RWPE2 (cell line): Measurements from ENCODE around the gene RNU6-7.

Experiments
- ATAC-seq: fragments of 200-7000 bp; cut with Tn5 transposase; 3 replicates; pipeline ENCODE4 v1.9.1; 2021; ENCODE audit warnings: low read depth
- DNase-seq: peaks from one replicate; pipeline ENCODE4 v3.0.0-alpha.2; 2020; ENCODE audit warnings: low spot score
- H3K27ac ChIP-seq: fragments of 450-650 bp; 2 replicates; pipeline ENCODE4 v1.5.1; 2017; ENCODE audit warnings: mild to moderate bottlenecking; ENCODE audit not compliant: poor library complexity, severe bottlenecking
- H3K27me3 ChIP-seq: fragments of 250-450 bp; sonication (Bioruptor Pico); 2 replicates; pipeline ENCODE4 v1.5.1; 2021; ENCODE audit warnings: mild to moderate bottlenecking, moderate library complexity; ENCODE audit not compliant: insufficient read depth, poor library complexity, severe bottlenecking
- H3K36me3 ChIP-seq: fragments of 250-450 bp; sonication (Bioruptor Pico); 2 replicates; pipeline ENCODE4 v1.5.1; 2020; ENCODE audit warnings: low read depth, mild to moderate bottlenecking, moderate library complexity
- H3K4me1 ChIP-seq: fragments of 250-450 bp; sonication (Bioruptor Pico); 2 replicates; pipeline ENCODE4 v1.5.1; 2021; ENCODE audit warnings: mild to moderate bottlenecking, moderate library complexity; ENCODE audit not compliant: insufficient read depth, poor library complexity, severe bottlenecking
- H3K4me3 ChIP-seq: fragments of 250-450 bp; sonication (Bioruptor Pico); 2 replicates; pipeline ENCODE4 v1.5.1; 2021; ENCODE audit warnings: mild to moderate bottlenecking, moderate library complexity; ENCODE audit not compliant: severe bottlenecking
- H3K9me3 ChIP-seq: fragments of 250-450 bp; sonication (Bioruptor Pico); 2 replicates; pipeline ENCODE4 v1.5.1; 2021; ENCODE audit warnings: mild to moderate bottlenecking, moderate library complexity; ENCODE audit not compliant: severe bottlenecking
- CTCF ChIP-seq: fragments of 450-650 bp; IDR thresholded peaks from one replicate; pipeline ENCODE4 v1.5.1; 2017; ENCODE audit warnings: mild to moderate bottlenecking, moderate library complexity; ENCODE audit not compliant: poor library complexity, severe bottlenecking

RNU6-7 gene

GRCh38 chr14:32233260-32233659 lies 31.4 kb downstream of the RNU6-7 start:
- H3K27me3 ChIP-seq: no peaks in the 10 kb centered on the region
- peaks cover 27% of the 10 kb centered on the region for H3K4me1 ChIP-seq
- TF ChIP-seq CTCF: no peak
- ATAC-seq (no peak), DNase-seq (no peak)
- no peaks in the 10 kb centered on the region for H3K36me3 ChIP-seq
- peaks cover 3% of the 10 kb centered on the region for H3K9me3 ChIP-seq
- no peak overlapping the region for H3K4me3 ChIP-seq
- no peak overlapping the region for H3K27ac ChIP-seq

- Histone ChIP-seq H3K27ac (no peak overlapping the region), H3K4me1 (no peaks in the 10 kb centered on the region), H3K4me3 (no peak overlapping the region), H3K36me3 (no peaks in the 10 kb centered on the region), H3K27me3 (no peaks in the 10 kb centered on the region), H3K9me3 (no peaks in the 10 kb centered on the region)
- peak; percentile 66 for ATAC-seq
- no peak for DNase-seq
- TF ChIP-seq CTCF: peak; percentile 64
Observed at GRCh38 chr14:32244404-32244803, 42.6 kb downstream of the RNU6-7 start.

- no peak for TF ChIP-seq CTCF
- DNase-seq: no peak
- H3K4me1 ChIP-seq: peaks cover 3% of the 10 kb centered on the region
Observed at GRCh38 chr14:32246751-32247150, 44.9 kb downstream of the RNU6-7 start.

GRCh38 chr14:32249371-32249770 lies 47.5 kb downstream of the RNU6-7 start:
- Histone ChIP-seq H3K4me1 (peaks cover 3% of the 10 kb centered on the region), H3K27ac (no peak overlapping the region), H3K4me3 (no peak overlapping the region), H3K9me3 (no peaks in the 10 kb centered on the region), H3K27me3 (no peaks in the 10 kb centered on the region), H3K36me3 (no peaks in the 10 kb centered on the region)
- no peak for ATAC-seq
- no peak for TF ChIP-seq CTCF
- no peak for DNase-seq

More at GRCh38 chr14:32246751-32247150, 44.9 kb downstream of the RNU6-7 start:
- H3K36me3 ChIP-seq: no peaks in the 10 kb centered on the region
- ATAC-seq: no peak
- no peaks in the 10 kb centered on the region for H3K27me3 ChIP-seq
- no peaks in the 10 kb centered on the region for H3K9me3 ChIP-seq
- no peak overlapping the region for H3K27ac ChIP-seq
- H3K4me3 ChIP-seq: no peak overlapping the region

- DNase-seq (no peak), ATAC-seq (peak; percentile 30; the same call in 1 of the 3 replicates)
Observed at GRCh38 chr14:32249780-32250179, 47.9 kb downstream of the RNU6-7 start.

More at GRCh38 chr14:32249780-32250179, 47.9 kb downstream of the RNU6-7 start:
- Histone ChIP-seq H3K27me3 (no peaks in the 10 kb centered on the region), H3K36me3 (no peaks in the 10 kb centered on the region), H3K27ac (no peak overlapping the region), H3K4me3 (no peak overlapping the region), H3K9me3 (no peaks in the 10 kb centered on the region), H3K4me1 (peaks cover 3% of the 10 kb centered on the region)
- no peak for TF ChIP-seq CTCF
